ENCODE measurements around the gene PPP1CC.
"Not testable (repeated sequence)": the region's sequence is repeated elsewhere in the genome, so short reads cannot be mapped to it uniquely, and the experiment has no call there.

Gene PPP1CC

GRCh38 chr12:110754101-110754793 is 11.6 kb upstream of the PPP1CC start:
- DNase-seq (ENCODE audit: low spot score) = no peak

DNA sequence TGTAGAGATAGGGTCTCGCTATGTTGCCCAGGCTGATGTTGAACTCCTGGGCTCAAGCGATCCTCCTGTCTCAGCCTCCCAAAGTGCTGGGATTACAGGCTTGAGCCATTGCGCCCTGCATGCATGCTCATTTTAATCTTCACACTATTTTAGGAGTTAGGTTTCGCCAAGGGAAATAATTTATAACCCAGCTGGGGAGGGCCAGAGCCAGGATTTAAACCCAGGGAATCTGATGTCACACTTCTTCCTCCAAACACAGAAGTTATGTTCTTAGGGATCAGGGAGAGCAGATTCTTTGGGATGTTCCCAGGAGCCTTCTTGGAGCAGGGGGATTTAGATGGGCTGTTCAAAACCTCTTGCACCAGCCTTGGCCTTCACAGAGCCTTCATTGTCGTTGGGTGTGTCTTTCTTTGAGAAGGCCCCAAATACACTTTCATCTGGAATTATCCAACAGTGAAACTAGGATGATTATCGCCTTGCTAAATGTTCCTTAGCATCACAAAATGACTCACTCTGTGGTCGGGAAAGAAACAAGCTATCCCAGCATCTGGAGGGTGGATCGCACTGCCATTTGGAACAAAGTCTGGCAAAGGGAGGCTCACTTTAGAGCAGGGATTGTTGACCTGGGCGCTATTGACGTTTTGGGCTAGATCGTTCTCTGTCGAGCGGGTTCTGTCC is 8.2 kb upstream of the PPP1CC start:
- DNase-seq (ENCODE audit: low spot score) = no peak

DNA sequence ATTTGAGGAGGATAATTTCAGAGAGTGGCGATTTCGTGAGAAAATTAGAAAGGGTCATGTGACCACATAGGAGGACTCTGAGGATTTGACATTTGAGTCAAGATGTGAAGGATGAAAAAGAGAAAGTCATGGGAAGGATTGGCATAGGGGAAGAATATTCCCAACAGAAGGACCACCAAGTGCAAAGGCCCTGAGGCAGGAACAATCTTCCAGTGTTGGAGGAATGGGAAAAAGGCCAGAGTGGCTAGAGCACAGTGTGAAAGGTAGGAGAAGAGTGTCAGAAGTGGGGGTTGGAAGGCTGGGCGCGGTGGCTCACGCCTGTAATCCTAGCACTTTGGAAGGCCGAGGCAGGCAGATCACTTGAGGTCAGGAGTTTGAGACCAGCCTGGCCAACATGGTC is 3.9 kb upstream of the PPP1CC start:
- DNase-seq (ENCODE audit: low spot score) = no peak

- no peak for DNase-seq (ENCODE audit: low spot score)
These were observed 3.0 kb upstream of the PPP1CC start for GRCh38 chr12:110745542-110746284.

DNA sequence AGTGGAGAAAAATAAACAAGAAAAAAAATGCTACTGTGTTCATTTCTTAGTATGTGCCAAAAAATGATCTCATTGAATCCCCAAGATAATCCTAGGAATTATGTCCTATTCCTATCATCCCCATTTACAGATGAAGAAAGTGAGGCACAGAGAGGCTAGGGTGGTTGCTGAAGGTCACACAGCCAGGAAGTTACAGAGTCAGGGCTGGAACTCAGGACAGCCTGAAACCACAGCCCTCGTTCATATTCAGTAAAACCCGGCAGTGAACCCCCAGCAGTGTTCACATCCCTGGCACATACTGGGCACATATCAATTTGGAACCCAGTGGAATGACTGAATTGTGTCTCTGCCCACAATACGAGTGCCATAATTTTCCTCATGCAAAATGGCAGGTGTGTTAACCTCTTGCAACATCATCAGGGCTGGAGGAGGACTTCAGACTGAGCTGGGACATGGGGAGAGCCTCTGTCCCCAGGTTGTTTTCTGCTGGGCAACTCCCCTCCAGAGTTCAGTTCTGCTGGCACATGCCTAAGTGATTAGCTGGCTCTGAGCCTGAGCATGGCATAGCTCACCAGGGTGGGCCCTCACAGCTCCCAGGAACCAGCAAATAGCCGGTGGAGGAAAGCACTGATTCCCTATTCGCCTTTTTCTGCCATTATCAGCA is 2.0 kb upstream of the PPP1CC start:
- peak; percentile 72 for DNase-seq (ENCODE audit: low spot score)

DNA sequence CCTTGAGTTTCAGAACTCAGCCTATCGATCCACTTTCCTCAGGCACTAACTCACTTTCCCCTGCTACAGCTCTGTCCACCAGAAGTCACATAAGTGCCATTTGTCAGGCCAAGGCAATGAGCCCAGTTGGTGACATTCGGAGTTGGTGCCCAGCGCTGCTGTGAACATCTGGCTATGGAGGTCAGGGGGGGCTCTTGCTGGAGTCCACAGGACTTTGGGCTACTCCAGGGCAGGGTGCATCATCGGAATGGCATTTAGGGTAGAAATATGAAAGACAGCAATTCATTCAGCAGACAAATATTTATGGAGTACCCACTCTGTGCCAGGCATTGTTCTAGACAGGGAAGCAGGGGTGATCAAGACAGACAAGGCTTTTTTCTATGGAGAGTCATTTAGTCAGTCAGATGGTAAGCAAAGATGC is 1.5 kb upstream of the PPP1CC start:
- DNase-seq (ENCODE audit: low spot score) = peak; percentile 53

DNA sequence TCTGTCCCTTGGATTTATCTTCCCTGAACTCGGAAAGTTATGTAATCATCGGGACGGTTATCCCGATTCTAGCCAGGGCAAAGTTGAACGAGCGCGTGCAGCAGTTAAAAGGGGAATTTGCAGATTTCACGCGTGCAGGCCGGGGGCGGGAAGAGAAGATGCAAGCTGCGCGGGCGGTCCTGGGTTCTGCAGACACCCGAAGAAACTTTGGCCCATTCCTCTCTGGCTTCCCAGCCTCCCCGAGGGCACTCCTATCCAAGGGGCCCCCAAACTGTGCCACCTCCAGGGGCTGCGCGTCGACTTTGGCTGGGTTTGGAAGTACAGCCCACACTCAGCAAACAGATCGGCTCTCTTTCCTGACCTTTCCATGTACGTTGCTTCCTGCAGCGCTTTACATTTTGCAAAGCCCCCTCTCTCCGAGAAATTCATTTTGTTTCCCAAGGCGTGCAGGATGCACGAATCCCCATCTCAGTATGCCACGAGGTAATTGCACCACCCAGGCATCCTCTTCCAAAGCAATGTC is 941 bp upstream of the PPP1CC start:
- peak; percentile 14 for DNase-seq (ENCODE audit: low spot score)

DNA sequence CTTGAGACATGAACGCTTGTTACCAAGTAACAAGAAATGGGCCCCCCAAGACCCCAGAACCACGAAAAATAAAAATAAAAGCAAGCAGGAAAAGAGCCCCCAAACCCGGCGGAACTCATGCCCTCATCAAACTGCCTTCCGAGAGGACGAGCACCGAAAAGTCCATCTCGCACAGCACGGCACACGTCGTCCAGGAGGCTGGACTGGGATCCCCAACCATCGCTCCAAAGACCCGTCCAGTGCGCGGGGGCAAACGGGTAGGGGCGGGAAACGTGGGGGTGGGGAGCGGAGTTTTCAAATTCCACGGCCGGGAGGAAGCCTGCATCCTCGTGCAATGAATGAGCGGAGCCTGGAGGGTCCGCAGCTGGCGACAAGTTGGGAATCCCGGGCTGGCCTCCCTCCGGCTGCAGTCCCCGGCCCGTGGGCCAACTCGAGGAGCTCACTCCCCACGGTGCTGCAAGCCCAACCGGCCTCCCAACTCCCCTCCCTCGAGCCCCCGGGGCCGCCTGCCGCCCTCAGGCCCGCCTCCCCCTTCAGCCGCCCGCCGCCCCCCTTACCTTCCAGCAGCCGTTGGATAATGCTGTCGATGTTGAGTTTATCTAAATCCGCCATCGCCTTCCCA is 484 bp downstream of the PPP1CC start:
- DNase-seq (ENCODE audit: low spot score) = peak; percentile 20

- peak; percentile 35 for DNase-seq (ENCODE audit: low spot score)
These were observed 1.2 kb downstream of the PPP1CC start for GRCh38 chr12:110741341-110742095.

GRCh38 chr12:110739894-110740293 is 2.8 kb downstream of the PPP1CC start:
- no peak for DNase-seq (ENCODE audit: low spot score)

- DNase-seq (ENCODE audit: low spot score) = no peak
These were observed 3.2 kb downstream of the PPP1CC start for GRCh38 chr12:110739488-110739887.

- no peak for DNase-seq (ENCODE audit: low spot score)
These were observed 5.2 kb downstream of the PPP1CC start for GRCh38 chr12:110737532-110737931.

- DNase-seq (ENCODE audit: low spot score) = not testable (repeated sequence)
These were observed 5.7 kb downstream of the PPP1CC start for GRCh38 chr12:110737016-110737415.

DNA sequence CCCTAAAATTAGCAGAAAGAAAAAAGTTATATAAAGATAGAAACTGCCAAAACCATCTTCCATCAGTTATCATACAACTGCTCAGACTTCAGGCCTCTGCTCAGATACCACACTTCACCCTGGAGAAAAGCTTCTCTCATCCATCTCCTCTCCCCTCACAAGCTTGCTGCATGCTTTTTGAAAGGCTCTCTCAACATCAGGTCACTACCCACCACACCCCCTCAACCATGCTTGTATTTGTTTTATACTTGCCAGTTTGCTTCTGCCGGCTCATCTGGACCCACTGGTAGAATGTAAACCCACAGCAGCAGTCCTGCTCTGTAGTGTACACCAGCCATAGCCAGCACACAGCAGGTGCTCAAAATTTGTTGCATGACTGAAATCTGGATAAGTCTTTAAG is 8.8 kb downstream of the PPP1CC start:
- no peak for DNase-seq (ENCODE audit: low spot score)

DNA sequence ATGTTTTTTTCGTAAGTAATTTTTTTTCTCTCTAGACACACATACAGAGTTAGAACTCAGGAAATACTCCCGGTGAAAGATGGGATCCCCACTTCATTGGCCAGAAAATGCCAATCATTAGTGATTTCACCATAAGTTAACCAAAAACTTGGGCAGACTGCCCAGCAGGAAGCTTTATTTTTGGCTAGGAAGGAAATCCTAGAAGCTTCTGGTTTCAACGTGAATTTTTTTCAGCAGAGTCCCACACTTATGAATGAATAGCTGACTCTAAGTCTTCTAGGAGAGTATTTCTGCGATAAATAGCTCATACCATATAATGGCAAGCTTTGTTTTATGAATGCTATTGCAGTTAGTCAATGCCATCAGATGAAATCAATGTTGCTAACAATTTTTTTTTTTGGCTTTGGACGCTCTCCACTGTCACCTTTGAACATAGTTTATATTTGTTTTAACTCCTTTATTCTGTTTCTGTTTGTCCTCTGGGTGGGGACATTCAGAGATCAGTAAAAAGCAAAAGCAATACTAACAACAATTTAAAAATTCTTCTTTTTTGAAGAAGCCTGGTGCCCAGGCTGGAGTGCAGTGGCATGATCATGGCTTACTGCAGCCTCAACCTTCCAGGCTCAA is 9.5 kb downstream of the PPP1CC start:
- no peak for DNase-seq (ENCODE audit: low spot score)

- DNase-seq (ENCODE audit: low spot score) = no peak
These were observed 10.1 kb downstream of the PPP1CC start for GRCh38 chr12:110732572-110732971.

DNA sequence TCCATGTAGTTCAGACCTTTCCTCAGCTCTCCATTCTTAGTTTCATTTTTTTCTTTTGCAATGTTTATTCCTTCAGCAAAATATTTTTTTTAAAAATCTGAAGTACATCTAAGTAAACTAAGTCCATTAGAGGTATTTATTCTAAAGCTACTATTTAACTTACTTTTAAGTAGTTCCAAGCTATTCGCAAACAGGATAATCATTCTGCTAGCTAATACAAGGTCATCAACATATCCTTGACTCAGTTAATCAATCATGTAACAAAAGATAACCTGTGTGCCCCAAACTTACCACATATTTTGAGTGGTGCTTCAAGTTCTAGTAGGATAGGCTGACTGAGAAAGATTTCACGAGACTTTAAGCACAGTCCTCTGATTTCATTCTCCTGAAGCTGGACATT is 11.2 kb downstream of the PPP1CC start:
- DNase-seq (ENCODE audit: low spot score) = no peak

DNA sequence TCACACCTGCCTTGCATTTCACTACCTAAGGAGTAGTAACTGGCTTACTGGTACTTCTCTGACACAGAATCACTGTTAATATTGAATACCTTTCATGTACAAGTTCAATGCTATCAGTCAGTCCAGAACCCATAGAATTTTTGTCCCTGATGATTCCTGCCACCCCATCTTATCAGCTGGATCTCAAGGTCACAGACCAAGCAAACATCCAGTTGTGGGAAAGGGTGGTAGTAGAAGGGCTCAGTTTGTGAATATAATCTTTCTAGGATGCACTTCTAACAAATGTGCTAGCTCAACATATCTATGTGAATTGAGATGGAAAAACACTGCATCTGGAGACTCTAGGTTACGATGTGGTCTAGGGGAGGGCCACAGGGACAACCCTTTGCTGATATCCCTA is 14.1 kb downstream of the PPP1CC start:
- no peak for DNase-seq (ENCODE audit: low spot score)

DNA sequence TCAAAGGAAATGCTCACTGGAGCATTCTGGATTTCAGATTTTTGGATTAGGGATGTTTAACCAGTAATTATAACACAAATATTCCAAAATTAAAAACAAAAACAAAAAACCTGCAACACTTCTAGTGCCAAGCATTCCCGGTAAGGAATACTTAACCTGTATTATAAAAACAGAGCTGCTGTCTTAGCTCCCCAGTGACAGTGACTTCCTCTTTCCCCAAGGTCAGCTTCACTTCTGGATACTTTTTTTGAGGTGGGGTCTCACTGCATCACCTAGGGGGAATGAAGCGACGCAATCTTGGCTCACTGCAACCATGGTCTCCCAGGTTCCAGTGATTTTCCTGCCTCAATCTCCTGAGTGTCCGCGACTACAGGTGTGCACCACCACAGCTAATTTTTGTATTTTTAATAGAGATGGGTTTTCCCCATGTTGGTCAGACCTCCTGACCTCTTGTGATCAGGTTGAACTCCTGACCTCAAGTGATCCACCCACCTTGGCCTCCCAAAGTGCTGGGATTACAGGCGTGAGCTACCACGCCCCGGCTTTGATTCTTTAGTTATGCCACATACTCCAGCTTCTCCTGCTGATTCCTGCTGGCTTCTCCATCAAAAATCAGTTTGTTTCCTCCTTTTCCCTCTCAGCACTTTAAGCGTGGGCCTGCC is 15.9 kb downstream of the PPP1CC start:
- DNase-seq (ENCODE audit: low spot score) = no peak

GRCh38 chr12:110726028-110726427 is 16.7 kb downstream of the PPP1CC start:
- no peak for DNase-seq (ENCODE audit: low spot score)
